HG02884 (cell line): Measurements from ENCODE around the gene ZDHHC13.

Source experiments
- ATAC-seq: cut with Tn5 transposase; IDR thresholded peaks from one replicate; pipeline ENCODE4 v1.9.1; 2021; ENCODE audit warnings: mild to moderate bottlenecking, moderate library complexity; ENCODE audit not compliant: unreplicated experiment

ZDHHC13 gene

GRCh38 chr11:19201737-19202605, 85.0 kb downstream of the ZDHHC13 start, which contains the start of gene CSRP3:
TSS of gene CSRP3 (minus strand) at chr11:19201983. CDS start at chr11:19192448, 9,535 bp downstream.
- no peak for ATAC-seq

GRCh38 chr11:19204836-19205235, 87.9 kb downstream of the ZDHHC13 start:
- ATAC-seq = no peak

- no peak for ATAC-seq
Observed at GRCh38 chr11:19208181-19208580, 91.2 kb downstream of the ZDHHC13 start.

- ATAC-seq = no peak
Observed at GRCh38 chr11:19208959-19209546, 92.1 kb downstream of the ZDHHC13 start.

GRCh38 chr11:19209617-19210370, 92.8 kb downstream of the ZDHHC13 start:
- ATAC-seq = no peak

GRCh38 chr11:19216021-19216420, 99.1 kb downstream of the ZDHHC13 start:
- ATAC-seq = no peak

GRCh38 chr11:19216709-19217374, 99.9 kb downstream of the ZDHHC13 start:
- ATAC-seq = no peak

GRCh38 chr11:19218216-19218615, 101.2 kb downstream of the ZDHHC13 start:
- no peak for ATAC-seq

GRCh38 chr11:19218786-19219460, 102.0 kb downstream of the ZDHHC13 start:
- ATAC-seq = no peak

GRCh38 chr11:19220903-19221724, 104.1 kb downstream of the ZDHHC13 start:
- no peak for ATAC-seq

GRCh38 chr11:19225123-19225522, 108.2 kb downstream of the ZDHHC13 start:
- no peak for ATAC-seq

- ATAC-seq = no peak
Observed at GRCh38 chr11:19225581-19225980, 108.6 kb downstream of the ZDHHC13 start.
